Midbrain (tissue), 1 donor: ENCODE data around the gene GBA3.
A peak's percentile ranks its signal among the peaks of the same experiment; 100 is the strongest.

Source experiments
- DNase-seq: peaks from one replicate; lab custom pipeline; 2025; lab: John Stamatoyannopoulos, UW

GBA3 gene

GRCh38 chr4:22692736-22693135, at the start of gene GBA3:
TSS of gene GBA3 (plus strand) at chr4:22692937.
- no peak for DNase-seq

GRCh38 chr4:22643952-22644351, 48.8 kb upstream of the GBA3 start:
- no peak for DNase-seq

- DNase-seq = no peak
These were observed 47.1 kb upstream of the GBA3 start for GRCh38 chr4:22645481-22646182.

GRCh38 chr4:22648996-22649395, 43.7 kb upstream of the GBA3 start:
- DNase-seq = no peak

- DNase-seq = no peak
These were observed 42.0 kb upstream of the GBA3 start for GRCh38 chr4:22650771-22651170.

GRCh38 chr4:22653752-22654151, 39.0 kb upstream of the GBA3 start:
- no peak for DNase-seq

- no peak for DNase-seq
These were observed 31.3 kb upstream of the GBA3 start for GRCh38 chr4:22661443-22661842.

- no peak for DNase-seq
These were observed 25.3 kb upstream of the GBA3 start for GRCh38 chr4:22667332-22667940.

GRCh38 chr4:22668301-22668700, 24.4 kb upstream of the GBA3 start:
- DNase-seq = no peak

GRCh38 chr4:22668702-22669101, 24.0 kb upstream of the GBA3 start:
- no peak for DNase-seq

- no peak for DNase-seq
These were observed 21.8 kb upstream of the GBA3 start for GRCh38 chr4:22670956-22671355.

GRCh38 chr4:22672519-22672918, 20.2 kb upstream of the GBA3 start:
- DNase-seq = no peak

GRCh38 chr4:22672944-22673343, 19.8 kb upstream of the GBA3 start:
- no peak for DNase-seq

- no peak for DNase-seq
These were observed 18.0 kb upstream of the GBA3 start for GRCh38 chr4:22674700-22675099.

- DNase-seq = no peak
These were observed 16.7 kb upstream of the GBA3 start for GRCh38 chr4:22676063-22676462.

- no peak for DNase-seq
These were observed 15.0 kb upstream of the GBA3 start for GRCh38 chr4:22677780-22678179.

GRCh38 chr4:22678940-22679854, 13.5 kb upstream of the GBA3 start:
- DNase-seq = peak; percentile 60

- DNase-seq = no peak
These were observed 12.6 kb upstream of the GBA3 start for GRCh38 chr4:22680065-22680642.

GRCh38 chr4:22683726-22684125, 9.0 kb upstream of the GBA3 start:
- no peak for DNase-seq

- no peak for DNase-seq
These were observed 6.6 kb upstream of the GBA3 start for GRCh38 chr4:22686141-22686540.

GRCh38 chr4:22688236-22688635, 4.5 kb upstream of the GBA3 start:
- no peak for DNase-seq

- DNase-seq = no peak
These were observed 3.3 kb upstream of the GBA3 start for GRCh38 chr4:22689428-22689827.

GRCh38 chr4:22695029-22695428, 2.3 kb downstream of the GBA3 start:
- no peak for DNase-seq
